VCaP (cell line): ENCODE measurements around the gene STK32C.

ENCODE experiments used
- H3K27ac ChIP-seq: fragments of 450-650 bp; 2 replicates; pipeline ENCODE4 v1.5.1; 2017
- TF ChIP-seq, protein P1 (sequence below): fragments of 450-650 bp; conservative IDR thresholded peaks from 2 replicates; pipeline ENCODE4 v1.5.1; 2017; ENCODE audit warnings: mild to moderate bottlenecking, moderate library complexity

The STK32C gene

DNA sequence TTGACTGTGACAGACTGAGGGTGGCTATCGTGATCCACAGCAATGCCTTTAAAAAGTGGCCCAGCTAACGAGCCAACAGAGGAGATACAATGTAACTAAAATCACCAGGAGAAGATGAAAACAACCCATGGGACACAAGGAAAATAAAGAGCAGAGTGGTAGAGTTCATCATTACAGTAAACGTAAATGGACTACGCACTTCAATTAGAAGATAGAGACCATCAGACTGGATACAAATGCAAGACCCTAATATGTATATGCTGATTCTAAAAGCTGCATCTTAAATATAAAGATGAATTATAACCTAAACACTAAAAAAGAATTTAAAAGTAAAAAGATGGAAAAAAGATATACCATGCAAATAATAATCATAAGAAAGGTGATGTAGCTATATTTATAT lies 6.6 kb upstream of the STK32C start:
- no peak overlapping the region for H3K27ac ChIP-seq
- TF ChIP-seq, protein P1, sequence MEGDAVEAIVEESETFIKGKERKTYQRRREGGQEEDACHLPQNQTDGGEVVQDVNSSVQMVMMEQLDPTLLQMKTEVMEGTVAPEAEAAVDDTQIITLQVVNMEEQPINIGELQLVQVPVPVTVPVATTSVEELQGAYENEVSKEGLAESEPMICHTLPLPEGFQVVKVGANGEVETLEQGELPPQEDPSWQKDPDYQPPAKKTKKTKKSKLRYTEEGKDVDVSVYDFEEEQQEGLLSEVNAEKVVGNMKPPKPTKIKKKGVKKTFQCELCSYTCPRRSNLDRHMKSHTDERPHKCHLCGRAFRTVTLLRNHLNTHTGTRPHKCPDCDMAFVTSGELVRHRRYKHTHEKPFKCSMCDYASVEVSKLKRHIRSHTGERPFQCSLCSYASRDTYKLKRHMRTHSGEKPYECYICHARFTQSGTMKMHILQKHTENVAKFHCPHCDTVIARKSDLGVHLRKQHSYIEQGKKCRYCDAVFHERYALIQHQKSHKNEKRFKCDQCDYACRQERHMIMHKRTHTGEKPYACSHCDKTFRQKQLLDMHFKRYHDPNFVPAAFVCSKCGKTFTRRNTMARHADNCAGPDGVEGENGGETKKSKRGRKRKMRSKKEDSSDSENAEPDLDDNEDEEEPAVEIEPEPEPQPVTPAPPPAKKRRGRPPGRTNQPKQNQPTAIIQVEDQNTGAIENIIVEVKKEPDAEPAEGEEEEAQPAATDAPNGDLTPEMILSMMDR, result no peak

DNA sequence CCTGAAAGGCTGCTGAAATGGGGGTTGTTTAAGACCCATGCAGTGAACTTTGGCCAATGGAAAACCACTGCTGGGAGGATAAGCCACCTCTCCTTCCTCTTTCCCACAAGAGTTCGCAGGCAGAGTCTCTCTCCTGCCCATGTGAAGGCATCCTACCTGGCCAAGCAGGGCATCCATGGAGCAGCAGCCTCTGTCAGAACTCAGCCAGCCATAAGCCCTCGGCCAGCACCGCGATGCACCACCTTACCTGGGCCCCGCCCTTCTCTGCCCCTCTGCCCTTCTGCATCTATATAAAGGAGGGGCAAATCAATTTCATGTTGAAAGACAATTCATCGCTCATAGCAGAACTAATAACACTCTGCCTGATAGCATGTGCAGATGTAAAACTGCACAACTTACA lies 6.1 kb upstream of the STK32C start:
- TF ChIP-seq, protein P1, result no peak

DNA sequence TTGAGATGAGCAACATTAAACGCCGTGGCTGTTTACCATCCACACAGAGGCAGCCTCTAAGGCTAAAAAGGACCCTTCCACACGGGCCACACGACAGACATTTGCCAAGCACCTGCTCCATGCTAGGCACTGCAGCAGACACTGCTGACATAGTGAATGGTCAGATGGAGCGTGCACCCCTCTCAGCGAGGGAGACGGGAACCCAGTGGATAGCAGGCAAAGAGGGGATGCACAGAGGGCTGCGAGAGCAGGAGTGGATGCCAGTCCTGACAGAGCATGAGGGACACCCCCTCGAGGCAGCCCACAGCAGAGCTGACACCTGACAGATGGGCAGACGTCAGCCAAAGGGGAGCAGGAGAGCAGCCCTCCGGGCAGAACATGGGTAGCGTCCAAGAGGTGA lies 5.6 kb upstream of the STK32C start:
- TF ChIP-seq, protein P1, result no peak
- no peak overlapping the region for H3K27ac ChIP-seq

More for the DNA sequence above, 6.1 kb upstream of the STK32C start:
- no peak overlapping the region for H3K27ac ChIP-seq

DNA sequence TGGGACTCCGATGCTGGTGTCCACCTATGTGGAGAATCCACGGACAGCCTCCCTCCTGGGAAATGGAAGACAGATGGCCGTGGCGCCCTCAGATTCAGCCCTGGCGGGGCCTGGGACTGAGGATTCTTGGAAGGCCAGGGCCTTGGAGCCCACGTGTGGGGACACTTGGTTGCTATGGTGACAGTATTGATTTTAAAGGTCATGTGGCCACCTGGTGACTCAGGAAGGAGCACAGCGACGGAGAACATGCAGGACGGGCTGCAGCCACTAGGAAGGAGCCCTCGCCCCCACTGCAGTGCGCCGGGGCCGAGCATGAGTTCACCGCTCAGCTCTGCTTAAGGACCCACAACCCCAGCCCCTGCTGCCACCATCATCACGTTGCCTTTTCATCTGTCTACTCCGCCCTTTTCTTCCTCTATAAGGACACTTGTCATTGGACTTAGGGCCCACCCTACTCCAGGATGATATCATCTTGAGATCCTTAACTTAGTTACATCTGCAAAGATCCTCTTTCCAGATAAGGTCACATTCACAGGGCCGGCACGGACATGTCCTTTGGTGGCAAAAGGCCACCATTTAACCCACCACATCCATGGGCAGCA lies 3.7 kb upstream of the STK32C start:
- H3K27ac ChIP-seq, result no peak overlapping the region
- TF ChIP-seq, protein P1, result no peak

DNA sequence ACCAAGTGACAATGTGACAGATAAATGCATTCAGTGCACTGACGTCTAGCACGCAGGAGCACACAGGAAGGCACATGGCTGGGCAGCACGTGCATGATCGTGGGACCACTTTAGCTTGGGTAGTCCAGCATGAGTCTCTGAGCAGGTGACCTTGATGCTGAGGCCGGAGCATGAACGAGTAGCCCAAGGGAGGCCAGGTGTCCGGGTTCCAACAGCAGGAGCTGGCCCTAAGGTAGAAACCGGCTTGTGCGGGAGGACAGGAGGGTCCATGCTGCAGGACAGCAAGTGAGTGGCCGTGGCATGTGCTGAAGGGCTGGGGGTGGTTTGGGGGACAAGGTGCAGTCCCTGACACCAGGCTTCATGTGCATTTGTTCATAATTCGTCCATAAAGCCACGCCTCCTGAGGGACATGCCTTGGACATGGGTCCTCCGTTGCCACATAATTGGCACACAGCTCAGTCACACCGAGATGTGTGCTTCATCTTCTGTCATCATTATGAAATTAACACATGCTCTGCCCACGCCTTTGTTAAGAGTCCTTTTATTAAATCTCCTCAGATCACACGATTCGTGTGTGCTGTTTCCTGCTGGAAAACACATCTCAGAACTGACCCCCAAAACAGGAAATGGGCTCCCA lies 3.1 kb upstream of the STK32C start:
- TF ChIP-seq, protein P1, result no peak
- no peak overlapping the region for H3K27ac ChIP-seq

DNA sequence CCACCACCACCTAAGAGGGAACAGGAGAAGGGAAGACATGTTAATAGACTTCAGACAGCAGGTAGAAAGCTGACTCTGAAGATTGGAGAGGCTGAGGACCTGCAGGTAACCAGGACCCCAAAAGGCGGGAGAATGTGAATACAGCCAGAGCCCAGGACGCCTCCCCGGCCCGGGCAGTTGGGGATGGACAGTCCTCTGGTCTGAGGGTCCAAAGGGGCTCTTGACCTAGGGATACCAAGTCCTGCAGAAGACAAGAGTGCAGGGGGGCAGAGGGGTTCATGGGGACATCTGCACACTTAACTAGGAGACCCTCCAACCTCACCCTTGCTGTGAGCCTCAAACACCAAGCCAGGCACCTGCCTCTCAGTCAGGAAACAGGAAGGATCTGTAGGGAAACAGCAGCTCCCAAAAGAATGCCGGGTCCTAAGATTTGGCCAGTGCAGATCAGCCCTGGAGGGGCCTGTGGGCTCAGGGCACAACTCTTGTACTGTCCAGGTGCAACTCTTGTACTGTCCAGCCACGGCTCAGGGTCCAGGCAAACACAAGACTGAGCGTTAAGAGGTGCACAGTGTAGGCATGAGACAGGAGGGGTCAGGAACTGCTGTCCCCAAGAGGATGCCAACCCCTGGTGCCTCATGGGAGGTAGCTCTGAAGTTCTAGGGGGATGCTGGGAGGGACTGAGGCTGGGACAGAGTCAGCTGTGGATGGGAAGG lies 2.3 kb upstream of the STK32C start:
- no peak overlapping the region for H3K27ac ChIP-seq
- TF ChIP-seq, protein P1, result no peak

DNA sequence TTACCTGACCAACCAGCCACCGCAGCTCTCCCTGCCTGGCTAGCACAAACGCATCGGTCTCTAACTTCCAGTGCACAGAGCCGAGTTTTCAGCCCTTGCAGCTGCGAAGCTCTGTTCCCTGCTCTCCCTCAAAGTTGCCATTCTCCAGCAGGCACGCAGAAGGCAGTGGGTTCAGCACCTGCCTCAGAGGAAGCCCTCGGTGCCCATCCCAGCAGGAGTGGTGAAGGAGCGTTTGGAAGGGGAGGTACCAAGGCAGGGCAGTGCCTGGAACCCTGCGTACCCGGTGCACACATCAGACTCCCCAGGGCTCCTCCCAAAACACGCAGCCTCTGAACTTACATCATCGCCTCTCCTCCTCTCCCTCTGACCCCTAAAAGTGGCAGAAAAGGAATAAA lies 1.7 kb upstream of the STK32C start:
- H3K27ac ChIP-seq, result no peak overlapping the region
- TF ChIP-seq, protein P1, result no peak
